Memory B cell (primary cell): ENCODE data around the gene PLXNC1.
A peak's percentile ranks its signal among the peaks of the same experiment; 100 is the strongest.

Experiments used
- ATAC-seq: fragments of 150-1000 bp; cut with Tn5 transposase; 2 replicates; pipeline ENCODE4 v1.10.0; 2021; ENCODE audit warnings: low read depth, mild to moderate bottlenecking, moderate library complexity
- DNase-seq, 2 donors: peaks; one replicate each; pipeline ENCODE4 v3.0.0; 2022; ENCODE audit warnings: low spot score in 2 of 2
- H3K27ac Mint-ChIP-seq: one replicate; pipeline ENCODE4 v1.8.0; 2022; ENCODE audit warnings: mild to moderate bottlenecking, moderate library complexity, mixed read lengths
- H3K27me3 Mint-ChIP-seq: one replicate; pipeline ENCODE4 v1.8.0; 2022; ENCODE audit warnings: mixed read lengths
- H3K36me3 Mint-ChIP-seq: one replicate; pipeline ENCODE4 v1.8.0; 2022; ENCODE audit warnings: mild to moderate bottlenecking, mixed read lengths
- H3K4me1 Mint-ChIP-seq: one replicate; pipeline ENCODE4 v1.8.0; 2022; ENCODE audit warnings: mixed read lengths
- H3K4me3 Mint-ChIP-seq: one replicate; pipeline ENCODE4 v1.8.0; 2022; ENCODE audit warnings: mild to moderate bottlenecking, moderate library complexity, mixed read lengths
- H3K9me3 Mint-ChIP-seq: one replicate; pipeline ENCODE4 v1.8.0; 2022; ENCODE audit warnings: mixed read lengths

The PLXNC1 gene

GRCh38 chr12:94247246-94247645, 98.9 kb downstream of the PLXNC1 start:
- Mint-ChIP-seq H3K27ac (no peak overlapping the region), H3K4me1 (peaks cover 26% of the 10 kb centered on the region), H3K9me3 (no peaks in the 10 kb centered on the region), H3K27me3 (no peaks in the 10 kb centered on the region), H3K36me3 (peaks cover 24% of the 10 kb centered on the region), H3K4me3 (no peak overlapping the region)
- DNase-seq (no peak), ATAC-seq (no peak)

GRCh38 chr12:94248582-94248981, 100.2 kb downstream of the PLXNC1 start:
- Mint-ChIP-seq H3K4me3 (no peak overlapping the region), H3K9me3 (no peaks in the 10 kb centered on the region), H3K27me3 (no peaks in the 10 kb centered on the region), H3K4me1 (peaks cover 23% of the 10 kb centered on the region), H3K27ac (no peak overlapping the region), H3K36me3 (peaks cover 27% of the 10 kb centered on the region)
- ATAC-seq (no peak), DNase-seq (no peak)

GRCh38 chr12:94250130-94250529, 101.8 kb downstream of the PLXNC1 start:
- H3K27me3 Mint-ChIP-seq: no peaks in the 10 kb centered on the region
- peaks cover 37% of the 10 kb centered on the region for H3K36me3 Mint-ChIP-seq
- no peaks in the 10 kb centered on the region for H3K9me3 Mint-ChIP-seq
- H3K4me3 Mint-ChIP-seq: no peak overlapping the region
- ATAC-seq (no peak), DNase-seq (no peak)
- H3K4me1 Mint-ChIP-seq: peaks cover 9% of the 10 kb centered on the region
- H3K27ac Mint-ChIP-seq: no peak overlapping the region

GRCh38 chr12:94254270-94254669, 105.9 kb downstream of the PLXNC1 start:
- Mint-ChIP-seq H3K36me3 (peaks cover 40% of the 10 kb centered on the region), H3K27me3 (no peaks in the 10 kb centered on the region), H3K4me1 (peaks cover 13% of the 10 kb centered on the region), H3K9me3 (no peaks in the 10 kb centered on the region), H3K4me3 (no peak overlapping the region), H3K27ac (no peak overlapping the region)
- no peak for ATAC-seq
- no peak for DNase-seq

GRCh38 chr12:94255006-94255405, 106.6 kb downstream of the PLXNC1 start:
- no peak overlapping the region for H3K4me3 Mint-ChIP-seq
- H3K27me3 Mint-ChIP-seq: no peaks in the 10 kb centered on the region
- ATAC-seq (no peak), DNase-seq (no peak)
- peaks cover 35% of the 10 kb centered on the region for H3K36me3 Mint-ChIP-seq
- H3K9me3 Mint-ChIP-seq: no peaks in the 10 kb centered on the region
- H3K4me1 Mint-ChIP-seq: peaks cover 13% of the 10 kb centered on the region
- peak overlapping the region; percentile 9 for H3K27ac Mint-ChIP-seq

GRCh38 chr12:94255428-94255827, 107.1 kb downstream of the PLXNC1 start:
- DNase-seq (no peak), ATAC-seq (no peak)
- H3K4me3 Mint-ChIP-seq: no peak overlapping the region
- no peaks in the 10 kb centered on the region for H3K27me3 Mint-ChIP-seq
- H3K27ac Mint-ChIP-seq: peak overlapping the region; percentile 9
- peaks cover 13% of the 10 kb centered on the region for H3K4me1 Mint-ChIP-seq
- H3K36me3 Mint-ChIP-seq: peaks cover 33% of the 10 kb centered on the region
- no peaks in the 10 kb centered on the region for H3K9me3 Mint-ChIP-seq

GRCh38 chr12:94258593-94258992, 110.2 kb downstream of the PLXNC1 start:
- Mint-ChIP-seq H3K4me3 (no peak overlapping the region), H3K9me3 (no peaks in the 10 kb centered on the region), H3K27me3 (no peaks in the 10 kb centered on the region), H3K36me3 (peaks cover 29% of the 10 kb centered on the region), H3K27ac (peak overlapping the region; percentile 95), H3K4me1 (peaks cover 24% of the 10 kb centered on the region)
- DNase-seq (no peak), ATAC-seq (no peak)

- peaks cover 26% of the 10 kb centered on the region for H3K36me3 Mint-ChIP-seq
- no peak for DNase-seq
These were observed 111.6 kb downstream of the PLXNC1 start for GRCh38 chr12:94260017-94260416.

GRCh38 chr12:94260717-94261116, 112.3 kb downstream of the PLXNC1 start:
- peaks cover 27% of the 10 kb centered on the region for H3K4me1 Mint-ChIP-seq
- DNase-seq: no peak
- no peak overlapping the region for H3K27ac Mint-ChIP-seq
- H3K36me3 Mint-ChIP-seq: peaks cover 25% of the 10 kb centered on the region
- H3K4me3 Mint-ChIP-seq: no peak overlapping the region
- no peak for ATAC-seq
- no peaks in the 10 kb centered on the region for H3K27me3 Mint-ChIP-seq
- no peaks in the 10 kb centered on the region for H3K9me3 Mint-ChIP-seq

More at GRCh38 chr12:94260017-94260416, 111.6 kb downstream of the PLXNC1 start:
- Mint-ChIP-seq H3K4me1 (peaks cover 27% of the 10 kb centered on the region), H3K9me3 (no peaks in the 10 kb centered on the region), H3K4me3 (no peak overlapping the region), H3K27me3 (no peaks in the 10 kb centered on the region), H3K27ac (no peak overlapping the region)
- ATAC-seq: no peak

- ATAC-seq: no peak
- H3K27me3 Mint-ChIP-seq: no peaks in the 10 kb centered on the region
- H3K9me3 Mint-ChIP-seq: no peaks in the 10 kb centered on the region
- DNase-seq: no peak
- peaks cover 25% of the 10 kb centered on the region for H3K36me3 Mint-ChIP-seq
- H3K27ac Mint-ChIP-seq: peak overlapping the region; percentile 97
- no peak overlapping the region for H3K4me3 Mint-ChIP-seq
- H3K4me1 Mint-ChIP-seq: peaks cover 30% of the 10 kb centered on the region
These were observed 112.7 kb downstream of the PLXNC1 start for GRCh38 chr12:94261119-94261518.

- Mint-ChIP-seq H3K36me3 (peaks cover 19% of the 10 kb centered on the region), H3K4me1 (peaks cover 28% of the 10 kb centered on the region), H3K27ac (peak overlapping the region; percentile 97), H3K27me3 (no peaks in the 10 kb centered on the region), H3K4me3 (peak overlapping the region; percentile 89), H3K9me3 (no peaks in the 10 kb centered on the region)
- no peak for ATAC-seq
- no peak for DNase-seq
These were observed 113.4 kb downstream of the PLXNC1 start for GRCh38 chr12:94261786-94262185.

- Mint-ChIP-seq H3K9me3 (no peaks in the 10 kb centered on the region), H3K4me3 (peak overlapping the region; percentile 89), H3K36me3 (peaks cover 21% of the 10 kb centered on the region), H3K27ac (peak overlapping the region; percentile 97), H3K4me1 (peaks cover 27% of the 10 kb centered on the region), H3K27me3 (no peaks in the 10 kb centered on the region)
- DNase-seq (peak; percentile 64 to 67), ATAC-seq (peak; percentile 83)
These were observed 114.0 kb downstream of the PLXNC1 start for GRCh38 chr12:94262228-94263010.

GRCh38 chr12:94263011-94263811, 114.8 kb downstream of the PLXNC1 start:
- Mint-ChIP-seq H3K36me3 (peaks cover 21% of the 10 kb centered on the region), H3K27me3 (no peaks in the 10 kb centered on the region), H3K4me1 (peaks cover 27% of the 10 kb centered on the region), H3K9me3 (no peaks in the 10 kb centered on the region), H3K27ac (peak overlapping the region; percentile 97), H3K4me3 (peak overlapping the region; percentile 89)
- DNase-seq (peak; percentile 32 to 51), ATAC-seq (peak; percentile 67)

GRCh38 chr12:94263905-94264561, 115.7 kb downstream of the PLXNC1 start:
- ATAC-seq: no peak
- Mint-ChIP-seq H3K27me3 (no peaks in the 10 kb centered on the region), H3K36me3 (peaks cover 23% of the 10 kb centered on the region), H3K4me1 (peaks cover 29% of the 10 kb centered on the region), H3K9me3 (no peaks in the 10 kb centered on the region), H3K4me3 (peak overlapping the region; percentile 47), H3K27ac (peak overlapping the region; percentile 97)
- DNase-seq: no peak
